ENCODE results near the gene DCST2. TPM values are rescaled to one million over a fixed set of nuclear protein-coding genes. Genes with fewer than 3 reads are reported as not detected.

DCST2 gene
- total and polyA plus RNA-seq, 9 of the 15 experiments (the other 6 are each of a cell fraction or from before 2014, with no cell fraction given): 0.09 to 0.49 (median 0.11) TPM; not detected in 3

DNA sequence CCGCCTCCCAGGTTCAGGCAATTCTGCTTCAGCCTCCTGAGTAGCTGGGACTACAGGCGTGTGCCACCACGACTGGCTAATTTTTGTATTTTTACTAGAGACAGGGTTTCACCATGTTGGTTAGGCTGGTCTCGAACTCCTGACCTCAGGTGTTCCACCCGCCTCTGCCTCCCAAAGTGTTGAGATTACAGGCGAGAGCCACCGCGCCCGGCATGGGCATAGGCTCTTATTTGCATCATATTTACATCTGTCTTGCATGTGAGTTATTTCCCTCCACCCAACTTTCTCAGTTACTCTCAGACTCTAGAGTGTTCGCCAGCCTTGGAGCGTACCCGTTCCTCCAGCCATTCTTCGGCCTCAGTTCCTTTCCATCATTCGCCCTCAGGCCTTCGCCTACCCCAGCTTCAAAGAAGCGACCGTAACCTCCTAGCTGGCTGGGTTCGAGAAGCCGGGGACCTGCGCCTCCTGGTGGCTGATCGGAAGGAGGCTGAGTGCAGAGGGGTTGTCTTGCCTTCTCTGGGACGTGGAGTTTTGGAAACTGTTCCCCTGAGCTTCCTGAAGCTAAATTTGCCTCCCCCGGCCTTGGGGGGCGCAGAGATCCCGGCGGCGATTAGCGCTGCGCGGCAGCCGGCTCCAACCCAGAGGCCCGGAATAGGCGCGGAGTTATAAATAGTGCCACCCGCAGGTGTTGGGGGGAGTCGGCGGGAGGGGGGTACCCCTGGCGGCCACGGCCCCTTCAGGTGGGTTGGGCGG lies 34.6 kb downstream of the DCST2 start (continued):
- TF ChIP-seq, protein P1, sequence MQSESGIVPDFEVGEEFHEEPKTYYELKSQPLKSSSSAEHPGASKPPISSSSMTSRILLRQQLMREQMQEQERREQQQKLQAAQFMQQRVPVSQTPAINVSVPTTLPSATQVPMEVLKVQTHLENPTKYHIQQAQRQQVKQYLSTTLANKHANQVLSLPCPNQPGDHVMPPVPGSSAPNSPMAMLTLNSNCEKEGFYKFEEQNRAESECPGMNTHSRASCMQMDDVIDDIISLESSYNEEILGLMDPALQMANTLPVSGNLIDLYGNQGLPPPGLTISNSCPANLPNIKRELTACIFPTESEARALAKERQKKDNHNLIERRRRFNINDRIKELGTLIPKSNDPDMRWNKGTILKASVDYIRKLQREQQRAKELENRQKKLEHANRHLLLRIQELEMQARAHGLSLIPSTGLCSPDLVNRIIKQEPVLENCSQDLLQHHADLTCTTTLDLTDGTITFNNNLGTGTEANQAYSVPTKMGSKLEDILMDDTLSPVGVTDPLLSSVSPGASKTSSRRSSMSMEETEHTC (IDR thresholded peaks at IDR 0.05): no peak
- TF ChIP-seq ZBED1 (IDR thresholded peaks at IDR 0.05) (peak; percentile 79; the same call in 1 of the 2 replicates), MTF1 (CRISPR knock-in tag; IDR thresholded peaks at IDR 0.05; ENCODE audit: borderline replicate concordance) (no peak), HNRNPH1 (optimal IDR thresholded peaks at IDR 0.05; ENCODE audit: low read depth, low read length) (no peak), NR4A1 (CRISPR knock-in tag; IDR thresholded peaks at IDR 0.05) (no peak), NR4A1 (tag; IDR thresholded peaks at IDR 0.05) (no peak), ZNF644 (tag; IDR thresholded peaks at IDR 0.05; ENCODE audit: low read depth) (no peak), CBX2 (IDR thresholded peaks at IDR 0.05; ENCODE audit: insufficient read depth, low read length, poor library complexity, severe bottlenecking) (no peak), ZC3H11A (IDR thresholded peaks at IDR 0.05; ENCODE audit: low read depth, low read length) (0 out of 2 replicates have a peak, but pooled peaks have one; percentile 63), SP1 (CRISPR knock-in tag; IDR thresholded peaks at IDR 0.05) (peak; percentile 50; the same call in 1 of the 2 replicates), KLF1 (tag; IDR thresholded peaks at IDR 0.05) (no peak)
- TF ChIP-seq, protein P2, sequence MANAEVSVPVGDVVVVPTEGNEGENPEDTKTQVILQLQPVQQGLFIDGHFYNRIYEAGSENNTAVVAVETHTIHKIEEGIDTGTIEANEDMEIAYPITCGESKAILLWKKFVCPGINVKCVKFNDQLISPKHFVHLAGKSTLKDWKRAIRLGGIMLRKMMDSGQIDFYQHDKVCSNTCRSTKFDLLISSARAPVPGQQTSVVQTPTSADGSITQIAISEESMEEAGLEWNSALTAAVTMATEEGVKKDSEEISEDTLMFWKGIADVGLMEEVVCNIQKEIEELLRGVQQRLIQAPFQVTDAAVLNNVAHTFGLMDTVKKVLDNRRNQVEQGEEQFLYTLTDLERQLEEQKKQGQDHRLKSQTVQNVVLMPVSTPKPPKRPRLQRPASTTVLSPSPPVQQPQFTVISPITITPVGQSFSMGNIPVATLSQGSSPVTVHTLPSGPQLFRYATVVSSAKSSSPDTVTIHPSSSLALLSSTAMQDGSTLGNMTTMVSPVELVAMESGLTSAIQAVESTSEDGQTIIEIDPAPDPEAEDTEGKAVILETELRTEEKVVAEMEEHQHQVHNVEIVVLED (CRISPR knock-in tag; IDR thresholded peaks at IDR 0.05): no peak
- TF ChIP-seq, protein P3, sequence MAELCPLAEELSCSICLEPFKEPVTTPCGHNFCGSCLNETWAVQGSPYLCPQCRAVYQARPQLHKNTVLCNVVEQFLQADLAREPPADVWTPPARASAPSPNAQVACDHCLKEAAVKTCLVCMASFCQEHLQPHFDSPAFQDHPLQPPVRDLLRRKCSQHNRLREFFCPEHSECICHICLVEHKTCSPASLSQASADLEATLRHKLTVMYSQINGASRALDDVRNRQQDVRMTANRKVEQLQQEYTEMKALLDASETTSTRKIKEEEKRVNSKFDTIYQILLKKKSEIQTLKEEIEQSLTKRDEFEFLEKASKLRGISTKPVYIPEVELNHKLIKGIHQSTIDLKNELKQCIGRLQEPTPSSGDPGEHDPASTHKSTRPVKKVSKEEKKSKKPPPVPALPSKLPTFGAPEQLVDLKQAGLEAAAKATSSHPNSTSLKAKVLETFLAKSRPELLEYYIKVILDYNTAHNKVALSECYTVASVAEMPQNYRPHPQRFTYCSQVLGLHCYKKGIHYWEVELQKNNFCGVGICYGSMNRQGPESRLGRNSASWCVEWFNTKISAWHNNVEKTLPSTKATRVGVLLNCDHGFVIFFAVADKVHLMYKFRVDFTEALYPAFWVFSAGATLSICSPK (IDR thresholded peaks at IDR 0.05; ENCODE audit: borderline replicate concordance): no peak
- TF ChIP-seq, protein P4, sequence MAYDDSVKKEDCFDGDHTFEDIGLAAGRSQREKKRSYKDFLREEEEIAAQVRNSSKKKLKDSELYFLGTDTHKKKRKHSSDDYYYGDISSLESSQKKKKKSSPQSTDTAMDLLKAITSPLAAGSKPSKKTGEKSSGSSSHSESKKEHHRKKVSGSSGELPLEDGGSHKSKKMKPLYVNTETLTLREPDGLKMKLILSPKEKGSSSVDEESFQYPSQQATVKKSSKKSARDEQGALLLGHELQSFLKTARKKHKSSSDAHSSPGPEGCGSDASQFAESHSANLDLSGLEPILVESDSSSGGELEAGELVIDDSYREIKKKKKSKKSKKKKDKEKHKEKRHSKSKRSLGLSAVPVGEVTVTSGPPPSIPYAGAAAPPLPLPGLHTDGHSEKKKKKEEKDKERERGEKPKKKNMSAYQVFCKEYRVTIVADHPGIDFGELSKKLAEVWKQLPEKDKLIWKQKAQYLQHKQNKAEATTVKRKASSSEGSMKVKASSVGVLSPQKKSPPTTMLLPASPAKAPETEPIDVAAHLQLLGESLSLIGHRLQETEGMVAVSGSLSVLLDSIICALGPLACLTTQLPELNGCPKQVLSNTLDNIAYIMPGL (CRISPR knock-in tag; IDR thresholded peaks at IDR 0.05): peak; percentile 26; the same call in 1 of the 2 replicates
- TF ChIP-seq, protein P5, sequence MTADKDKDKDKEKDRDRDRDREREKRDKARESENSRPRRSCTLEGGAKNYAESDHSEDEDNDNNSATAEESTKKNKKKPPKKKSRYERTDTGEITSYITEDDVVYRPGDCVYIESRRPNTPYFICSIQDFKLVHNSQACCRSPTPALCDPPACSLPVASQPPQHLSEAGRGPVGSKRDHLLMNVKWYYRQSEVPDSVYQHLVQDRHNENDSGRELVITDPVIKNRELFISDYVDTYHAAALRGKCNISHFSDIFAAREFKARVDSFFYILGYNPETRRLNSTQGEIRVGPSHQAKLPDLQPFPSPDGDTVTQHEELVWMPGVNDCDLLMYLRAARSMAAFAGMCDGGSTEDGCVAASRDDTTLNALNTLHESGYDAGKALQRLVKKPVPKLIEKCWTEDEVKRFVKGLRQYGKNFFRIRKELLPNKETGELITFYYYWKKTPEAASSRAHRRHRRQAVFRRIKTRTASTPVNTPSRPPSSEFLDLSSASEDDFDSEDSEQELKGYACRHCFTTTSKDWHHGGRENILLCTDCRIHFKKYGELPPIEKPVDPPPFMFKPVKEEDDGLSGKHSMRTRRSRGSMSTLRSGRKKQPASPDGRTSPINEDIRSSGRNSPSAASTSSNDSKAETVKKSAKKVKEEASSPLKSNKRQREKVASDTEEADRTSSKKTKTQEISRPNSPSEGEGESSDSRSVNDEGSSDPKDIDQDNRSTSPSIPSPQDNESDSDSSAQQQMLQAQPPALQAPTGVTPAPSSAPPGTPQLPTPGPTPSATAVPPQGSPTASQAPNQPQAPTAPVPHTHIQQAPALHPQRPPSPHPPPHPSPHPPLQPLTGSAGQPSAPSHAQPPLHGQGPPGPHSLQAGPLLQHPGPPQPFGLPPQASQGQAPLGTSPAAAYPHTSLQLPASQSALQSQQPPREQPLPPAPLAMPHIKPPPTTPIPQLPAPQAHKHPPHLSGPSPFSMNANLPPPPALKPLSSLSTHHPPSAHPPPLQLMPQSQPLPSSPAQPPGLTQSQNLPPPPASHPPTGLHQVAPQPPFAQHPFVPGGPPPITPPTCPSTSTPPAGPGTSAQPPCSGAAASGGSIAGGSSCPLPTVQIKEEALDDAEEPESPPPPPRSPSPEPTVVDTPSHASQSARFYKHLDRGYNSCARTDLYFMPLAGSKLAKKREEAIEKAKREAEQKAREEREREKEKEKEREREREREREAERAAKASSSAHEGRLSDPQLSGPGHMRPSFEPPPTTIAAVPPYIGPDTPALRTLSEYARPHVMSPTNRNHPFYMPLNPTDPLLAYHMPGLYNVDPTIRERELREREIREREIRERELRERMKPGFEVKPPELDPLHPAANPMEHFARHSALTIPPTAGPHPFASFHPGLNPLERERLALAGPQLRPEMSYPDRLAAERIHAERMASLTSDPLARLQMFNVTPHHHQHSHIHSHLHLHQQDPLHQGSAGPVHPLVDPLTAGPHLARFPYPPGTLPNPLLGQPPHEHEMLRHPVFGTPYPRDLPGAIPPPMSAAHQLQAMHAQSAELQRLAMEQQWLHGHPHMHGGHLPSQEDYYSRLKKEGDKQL (CRISPR knock-in tag; IDR thresholded peaks at IDR 0.05; ENCODE audit: borderline replicate concordance): no peak

Data from K562 (cell line).